ENCODE results near the gene ESCO1.
A peak's percentile ranks its signal among the peaks of the same experiment; 100 is the strongest.

- TF ChIP-seq, protein P1, sequence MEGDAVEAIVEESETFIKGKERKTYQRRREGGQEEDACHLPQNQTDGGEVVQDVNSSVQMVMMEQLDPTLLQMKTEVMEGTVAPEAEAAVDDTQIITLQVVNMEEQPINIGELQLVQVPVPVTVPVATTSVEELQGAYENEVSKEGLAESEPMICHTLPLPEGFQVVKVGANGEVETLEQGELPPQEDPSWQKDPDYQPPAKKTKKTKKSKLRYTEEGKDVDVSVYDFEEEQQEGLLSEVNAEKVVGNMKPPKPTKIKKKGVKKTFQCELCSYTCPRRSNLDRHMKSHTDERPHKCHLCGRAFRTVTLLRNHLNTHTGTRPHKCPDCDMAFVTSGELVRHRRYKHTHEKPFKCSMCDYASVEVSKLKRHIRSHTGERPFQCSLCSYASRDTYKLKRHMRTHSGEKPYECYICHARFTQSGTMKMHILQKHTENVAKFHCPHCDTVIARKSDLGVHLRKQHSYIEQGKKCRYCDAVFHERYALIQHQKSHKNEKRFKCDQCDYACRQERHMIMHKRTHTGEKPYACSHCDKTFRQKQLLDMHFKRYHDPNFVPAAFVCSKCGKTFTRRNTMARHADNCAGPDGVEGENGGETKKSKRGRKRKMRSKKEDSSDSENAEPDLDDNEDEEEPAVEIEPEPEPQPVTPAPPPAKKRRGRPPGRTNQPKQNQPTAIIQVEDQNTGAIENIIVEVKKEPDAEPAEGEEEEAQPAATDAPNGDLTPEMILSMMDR (conservative IDR thresholded peaks at IDR 0.05) = peak; percentile 92
- TF ChIP-seq ZFX (IDR thresholded peaks at IDR 0.05) = no peak
Measured at GRCh38 chr18:21489119-21489750, 111.3 kb downstream of the ESCO1 start.

Data from C4-2B (cell line).